HCT116 (cell line): Measurements from ENCODE around the gene DEXI.

Source experiments
- CBX3 ChIP-seq: IDR thresholded peaks from 2 replicates; pipeline ENCODE4 v1.6.1; 2012; ENCODE audit warnings: low read depth
- CEBPB ChIP-seq: IDR thresholded peaks from 2 replicates; pipeline ENCODE4 v1.6.1; 2012; ENCODE audit warnings: low read depth
- CTCF ChIP-seq, 3 experiments: fragments of 200-600 bp in 1 of 3; sonication (generic) in 1 of 3; IDR thresholded peaks in 2 of 3; conservative IDR thresholded peaks in 1 of 3; 2 replicates each; pipeline ENCODE4 v1.5.1; 2012 to 2017; ENCODE audit warnings: low read depth in 2 of 3, low read length in 2 of 3, antibody characterized with exemption in 1 of 3, borderline replicate concordance in 1 of 3, control low read depth in 1 of 3, mild to moderate bottlenecking in 1 of 3, mixed read lengths in 1 of 3, mixed run types in 1 of 3, moderate library complexity in 1 of 3; ENCODE audit not compliant: insufficient read depth in 1 of 3
- EZH2 ChIP-seq: fragments of 200-600 bp; sonication (generic); IDR thresholded peaks from 2 replicates; pipeline ENCODE4 v1.6.1; 2017; ENCODE audit warnings: antibody characterized with exemption, mixed run types
- EZH2phosphoT487 ChIP-seq: fragments of 200-600 bp; IDR thresholded peaks from 2 replicates; pipeline ENCODE4 v1.6.1; 2018; ENCODE audit warnings: antibody characterized with exemption, borderline replicate concordance
- MAX ChIP-seq: IDR thresholded peaks from 2 replicates; pipeline ENCODE4 v1.6.1; 2012
- REST ChIP-seq: IDR thresholded peaks from 2 replicates; pipeline ENCODE4 v1.6.1; 2012; ENCODE audit warnings: low read depth
- SIN3A ChIP-seq: IDR thresholded peaks from 2 replicates; pipeline ENCODE4 v1.6.1; 2012; ENCODE audit warnings: low read depth
- SRF ChIP-seq: IDR thresholded peaks from 2 replicates; pipeline ENCODE4 v1.6.1; 2012; ENCODE audit warnings: low read depth

GRCh38 chr16:10934325-10935107, 7.8 kb downstream of the DEXI start:
- no peak for TF ChIP-seq CTCF (IDR thresholded peaks at IDR 0.05 in 2 of 3, conservative IDR thresholded peaks at IDR 0.05 in 1 of 3; ENCODE audit: borderline replicate concordance in 1 of 3, insufficient read depth in 1 of 3, low read depth in 2 of 3, low read length in 2 of 3)
- TF ChIP-seq CBX3 = no peak
- no peak for TF ChIP-seq EZH2
- TF ChIP-seq REST = no peak
- TF ChIP-seq MAX = no peak
- TF ChIP-seq SIN3A = no peak
- no peak for TF ChIP-seq CEBPB
- TF ChIP-seq SRF = no peak
- no peak for TF ChIP-seq EZH2phosphoT487
